Measurements from ENCODE around the gene NTN1. TPM values are rescaled to one million over a fixed set of nuclear protein-coding genes. Genes with fewer than 3 reads are reported as not detected.

NTN1 gene
- polyA plus RNA-seq, 3 donors: 0.03 to 0.04 TPM; not detected in 1

- WGBS (ENCODE audit: insufficient coverage): 0% methylated on average over 2 of the region's 5 CpGs
- peak overlapping the region in 2 of 7 donors; percentile 1 to 10 for H3K27ac Mint-ChIP-seq
- no peak overlapping the region for H3K4me3 Mint-ChIP-seq
- Histone ChIP-seq H2AFZ (ENCODE audit: insufficient read depth, low read depth, low read length, poor library complexity, severe bottlenecking) (no peak overlapping the region), H4K20me1 (ENCODE audit: insufficient read depth, low read length) (no peaks in the 10 kb centered on the region), H3K9me3 (replicated peaks in 1 of 2; ENCODE audit: control insufficient read depth in 1 of 2, insufficient read depth in 1 of 2, low read length in 2 of 2) (no peaks in the 10 kb centered on the region), H3K36me3 (replicated peaks in 1 of 2; ENCODE audit: control insufficient read depth in 1 of 2, insufficient read depth in 2 of 2, low read length in 2 of 2) (no peaks in the 10 kb centered on the region), H3K27me3 (ENCODE audit: control insufficient read depth in 2 of 2, insufficient read depth in 2 of 2, low read length in 2 of 2) (no peaks in the 10 kb centered on the region), H3K27ac (ENCODE audit: low read depth in 1 of 2, low read length in 2 of 2) (no peak overlapping the region), H3K4me2 (replicated peaks; ENCODE audit: extremely low read depth, low read length, poor library complexity, severe bottlenecking) (no peak overlapping the region), H3K79me2 (ENCODE audit: insufficient read depth, low read length) (no peaks in the 10 kb centered on the region), H3K4me1 (ENCODE audit: control insufficient read depth in 1 of 2, insufficient read depth in 2 of 2, low read length in 2 of 2) (peaks cover 24 to 28% of the 10 kb centered on the region in 2 donors), H3K4me3 (replicated peaks in 1 of 3; ENCODE audit: low read depth in 2 of 3, low read length in 3 of 3) (no peak overlapping the region), H3K9ac (ENCODE audit: insufficient read depth, low read length, poor library complexity, severe bottlenecking) (no peak overlapping the region)
- peaks cover 0 to under 1% (median 0%) of the 10 kb centered on the region in 7 donors for H3K9me3 Mint-ChIP-seq
- H3K4me1 Mint-ChIP-seq: peaks cover 23% of the 10 kb centered on the region
- intact Hi-C loops (cut with micrococcal nuclease): no loop called here
- H3K27me3 Mint-ChIP-seq (ENCODE audit: low read depth in 3 of 3): peaks cover 1 to 4% (median 1%) of the 10 kb centered on the region in 3 donors
- no peak for DNase-seq
- no peaks in the 10 kb centered on the region for H3K36me3 Mint-ChIP-seq
- no peak for TF ChIP-seq CTCF (IDR thresholded peaks at IDR 0.05)
These were observed 183.5 kb downstream of the NTN1 start for GRCh38 chr17:9204637-9205329.

GRCh38 chr17:9205520-9206409 is 184.5 kb downstream of the NTN1 start:
- no peak overlapping the region for H3K4me2 ChIP-seq (replicated peaks; ENCODE audit: extremely low read depth, low read length, poor library complexity, severe bottlenecking)
- H2AFZ ChIP-seq (ENCODE audit: insufficient read depth, low read depth, low read length, poor library complexity, severe bottlenecking): no peak overlapping the region
- intact Hi-C loops (cut with micrococcal nuclease): no loop called here
- no peaks in the 10 kb centered on the region for H4K20me1 ChIP-seq (ENCODE audit: insufficient read depth, low read length)
- H3K27me3 ChIP-seq (ENCODE audit: control insufficient read depth in 2 of 2, insufficient read depth in 2 of 2, low read length in 2 of 2): no peaks in the 10 kb centered on the region
- H3K4me1 ChIP-seq (ENCODE audit: control insufficient read depth in 1 of 2, insufficient read depth in 2 of 2, low read length in 2 of 2): peaks cover 24 to 28% of the 10 kb centered on the region in 2 donors
- no peaks in the 10 kb centered on the region for H3K36me3 ChIP-seq (replicated peaks in 1 of 2; ENCODE audit: control insufficient read depth in 1 of 2, insufficient read depth in 2 of 2, low read length in 2 of 2)
- no peak overlapping the region for H3K9ac ChIP-seq (ENCODE audit: insufficient read depth, low read length, poor library complexity, severe bottlenecking)
- no peak overlapping the region for H3K27ac ChIP-seq (ENCODE audit: low read depth in 1 of 2, low read length in 2 of 2)
- Mint-ChIP-seq H3K27ac (no peak overlapping the region), H3K4me1 (peaks cover 23% of the 10 kb centered on the region), H3K4me3 (no peak overlapping the region), H3K27me3 (ENCODE audit: low read depth in 3 of 3) (peaks cover 1 to 4% (median 2%) of the 10 kb centered on the region in 3 donors), H3K36me3 (no peaks in the 10 kb centered on the region), H3K9me3 (no peaks in the 10 kb centered on the region)
- H3K4me3 ChIP-seq (replicated peaks in 1 of 3; ENCODE audit: low read depth in 2 of 3, low read length in 3 of 3): no peak overlapping the region
- 94% methylated on average over 14 of the region's 14 CpGs for WGBS (ENCODE audit: insufficient coverage)
- TF ChIP-seq CTCF (IDR thresholded peaks at IDR 0.05): no peak
- no peaks in the 10 kb centered on the region for H3K9me3 ChIP-seq (replicated peaks in 1 of 2; ENCODE audit: control insufficient read depth in 1 of 2, insufficient read depth in 1 of 2, low read length in 2 of 2)
- no peak for DNase-seq
- H3K79me2 ChIP-seq (ENCODE audit: insufficient read depth, low read length): no peaks in the 10 kb centered on the region
